Adrenal gland (tissue), 12 donors: ENCODE measurements around the gene RELCH. TPM values are rescaled to one million over a fixed set of nuclear protein-coding genes. Genes with fewer than 3 reads are reported as not detected.

Experiments used
- DNase-seq, 7 donors: peaks; one replicate each; pipeline ENCODE4 v3.0.0-alpha.2; 2019 to 2020
- H3K27ac ChIP-seq, 5 donors: fragments of 200-600 bp; sonication (generic) in 4 of 5; 1 replicate in 3 of 5; 2 replicates in 2 of 5; pipeline versions ENCODE4 v1.5.1 to v1.8.0; 2016 to 2020; ENCODE audit warnings: mild to moderate bottlenecking in 1 of 5
- H3K27me3 ChIP-seq: fragments of 200-600 bp; 2 replicates; pipeline ENCODE4 v1.8.0; 2021
- H3K36me3 ChIP-seq, 2 donors: fragments of 200-600 bp; replicated peaks in 1 of 2; 1 replicate in 1 of 2; 2 replicates in 1 of 2; pipeline versions ENCODE4 v1.5.1 to v1.8.0; 2018 to 2022
- H3K4me1 ChIP-seq, 2 donors: fragments of 200-600 bp; replicated peaks in 1 of 2; 1 replicate in 1 of 2; 2 replicates in 1 of 2; pipeline versions ENCODE4 v1.5.1 to v1.8.0; 2018 to 2021
- H3K4me3 ChIP-seq, 4 donors: fragments of 200-600 bp; sonication (generic) in 3 of 4; one replicate each; pipeline ENCODE4 v1.5.1; 2016 to 2018
- H3K9me3 ChIP-seq, 3 donors: fragments of 200-600 bp; sonication (generic) in 1 of 3; replicated peaks in 1 of 3; 1 replicate in 2 of 3; 2 replicates in 1 of 3; pipeline versions ENCODE4 v1.5.1 to v1.8.0; 2016 to 2021
- POLR2A ChIP-seq, 2 donors: fragments of 450-650 bp; IDR thresholded peaks; one replicate each; pipeline ENCODE4 v1.6.1; 2017; ENCODE audit warnings: antibody characterized with exemption in 2 of 2, mild to moderate bottlenecking in 2 of 2, moderate library complexity in 1 of 2
- WGBS, 4 donors: extraction: QIAGEN DNeasy Blood & Tissue Kit in 2 of 4; methylation state at CpG; one replicate each; pipeline versions ENCODE4 v1.1.5 to v1.1.7; 2013 to 2017; 5-methylcytosine and 5-hydroxymethylcytosine counted together
- intact Hi-C, 2 donors: fragments of 100-400 bp; cut with DNase I; formaldehyde crosslinking; loops; one replicate each; pipeline versions ENCODE4 v1.14.1 to v1.15.0; 2022 to 2023
- polyA plus RNA-seq, 3 donors: library from polyadenylated mRNA; stranded (reverse); fragments of 200-250 nt in 2 of 3; fragments of 350-450 nt in 1 of 3; fragmentation: Illumina TruSeq in 1 of 3; extraction: RNeasy Lipid Tissue Mini Kit (QIAGEN cat#74804) in 1 of 3; gene quantifications; one replicate each; pipeline ENCODE4 v1.2.3, GENCODE V29; 2013 to 2014
- small RNA-seq, 2 donors: library from RNA; depleted of rRNA; stranded (forward); fragments of <200 nt; gene quantifications; one replicate each; pipeline ENCODE3, GENCODE V24; 2016
- total RNA-seq, 9 donors: library from RNA; depleted of rRNA in 4 of 9; stranded (reverse); fragments of >200 nt in 4 of 9; fragments of 120-200 nt in 1 of 9; fragmentation: NEBNext Ultra II Directional in 1 of 9; extraction: Animal tissue kit (Norgen Biotek cat#: 25700) in 1 of 9; gene quantifications; one replicate each; pipeline versions ENCODE4 v1.1.0 to v1.2.4, GENCODE V29; 2013 to 2023
- TF ChIP-seq, protein P1 (sequence below), 6 experiments: fragments of 450-650 bp in 4 of 6; fragments of 200-600 bp in 2 of 6; sonication (generic) in 1 of 6; IDR thresholded peaks; 1 replicate in 5 of 6; 2 replicates in 1 of 6; pipeline versions ENCODE4 v1.5.1 to v1.8.0; 2016 to 2021; ENCODE audit warnings: antibody characterized with exemption in 6 of 6, mild to moderate bottlenecking in 2 of 6, moderate library complexity in 1 of 6
- donor health status: healthy with polysubstance abuse.
- donor health status: Bipolar disorder and iron deficiency.
- donor health status: DM: yes; HTN: yes; CAD: no.
- donor health status: DM: no; HTN: no; CAD: no.
- donor health status: DM: no; HTN: no; CAD: no.
- donor health status: DM: yes; HTN: yes; CAD: no.

Gene RELCH
- total and polyA plus RNA-seq, 12 donors, result 15.6 to 45.5 (median 26.2) TPM

DNA sequence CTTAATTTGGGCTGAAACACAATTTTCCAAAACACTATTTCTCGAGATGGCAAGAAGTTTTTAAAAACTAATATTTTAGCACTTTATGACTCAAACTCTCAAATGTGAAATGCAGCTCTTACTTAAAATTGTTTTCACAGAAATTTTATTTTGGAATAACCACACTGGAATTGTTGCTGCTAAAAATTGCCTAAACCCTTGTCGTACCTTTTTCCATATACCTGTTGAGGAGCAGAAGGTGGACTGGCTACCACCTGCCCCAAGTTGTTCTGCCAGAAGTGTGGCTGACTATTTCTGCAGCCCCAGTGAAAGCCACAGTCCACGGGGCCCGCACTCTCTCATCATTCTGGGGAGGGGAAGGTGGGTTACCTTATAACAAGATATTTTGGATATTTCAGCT lies 161.4 kb downstream of the RELCH start:
- no peak for DNase-seq
- H3K9me3 ChIP-seq, result no peaks in the 10 kb centered on the region
- WGBS, 4 donors, result 75 to 89% (median 78%) methylated on average over 4 of the region's 4 CpGs
- no peaks in the 10 kb centered on the region for H3K4me1 ChIP-seq
- no peak for TF ChIP-seq POLR2A (IDR thresholded peaks at IDR 0.05)
- TF ChIP-seq, protein P1, sequence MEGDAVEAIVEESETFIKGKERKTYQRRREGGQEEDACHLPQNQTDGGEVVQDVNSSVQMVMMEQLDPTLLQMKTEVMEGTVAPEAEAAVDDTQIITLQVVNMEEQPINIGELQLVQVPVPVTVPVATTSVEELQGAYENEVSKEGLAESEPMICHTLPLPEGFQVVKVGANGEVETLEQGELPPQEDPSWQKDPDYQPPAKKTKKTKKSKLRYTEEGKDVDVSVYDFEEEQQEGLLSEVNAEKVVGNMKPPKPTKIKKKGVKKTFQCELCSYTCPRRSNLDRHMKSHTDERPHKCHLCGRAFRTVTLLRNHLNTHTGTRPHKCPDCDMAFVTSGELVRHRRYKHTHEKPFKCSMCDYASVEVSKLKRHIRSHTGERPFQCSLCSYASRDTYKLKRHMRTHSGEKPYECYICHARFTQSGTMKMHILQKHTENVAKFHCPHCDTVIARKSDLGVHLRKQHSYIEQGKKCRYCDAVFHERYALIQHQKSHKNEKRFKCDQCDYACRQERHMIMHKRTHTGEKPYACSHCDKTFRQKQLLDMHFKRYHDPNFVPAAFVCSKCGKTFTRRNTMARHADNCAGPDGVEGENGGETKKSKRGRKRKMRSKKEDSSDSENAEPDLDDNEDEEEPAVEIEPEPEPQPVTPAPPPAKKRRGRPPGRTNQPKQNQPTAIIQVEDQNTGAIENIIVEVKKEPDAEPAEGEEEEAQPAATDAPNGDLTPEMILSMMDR (IDR thresholded peaks at IDR 0.05), result no peak
- H3K27me3 ChIP-seq, result no peaks in the 10 kb centered on the region
- no peak overlapping the region for H3K4me3 ChIP-seq
- intact Hi-C loops, result no loop called here
- H3K27ac ChIP-seq, result no peak overlapping the region
- no peaks in the 10 kb centered on the region for H3K36me3 ChIP-seq

DNA sequence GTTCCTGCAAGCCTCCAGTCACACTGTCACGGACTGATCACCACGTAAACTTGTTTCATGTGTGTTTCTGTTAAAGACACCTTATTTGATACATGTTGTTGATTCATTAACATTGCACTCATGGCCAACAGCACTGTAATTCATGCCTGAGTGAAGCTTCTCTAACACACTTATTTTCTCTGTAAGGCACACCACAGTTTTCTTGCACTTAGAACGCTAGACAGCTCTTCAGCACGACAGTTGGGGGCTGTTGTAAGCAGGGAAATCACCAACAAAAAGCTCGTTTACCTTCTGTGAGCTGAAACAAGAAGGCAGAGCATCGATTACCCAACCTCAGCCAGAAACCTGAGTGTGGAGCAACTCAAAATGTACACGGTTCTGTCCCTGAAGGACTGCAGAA lies 166.1 kb downstream of the RELCH start:
- Histone ChIP-seq H3K36me3 (no peaks in the 10 kb centered on the region), H3K4me3 (no peak overlapping the region), H3K4me1 (no peaks in the 10 kb centered on the region), H3K27me3 (no peaks in the 10 kb centered on the region), H3K9me3 (no peaks in the 10 kb centered on the region), H3K27ac (no peak overlapping the region)
- 83 to 93% (median 88%) methylated on average over 7 of the region's 7 CpGs for WGBS, 4 donors
- TF ChIP-seq POLR2A (IDR thresholded peaks at IDR 0.05), result no peak
- TF ChIP-seq, protein P1 (IDR thresholded peaks at IDR 0.05), result no peak
- intact Hi-C loops, result no loop called here
- DNase-seq, result no peak

DNA sequence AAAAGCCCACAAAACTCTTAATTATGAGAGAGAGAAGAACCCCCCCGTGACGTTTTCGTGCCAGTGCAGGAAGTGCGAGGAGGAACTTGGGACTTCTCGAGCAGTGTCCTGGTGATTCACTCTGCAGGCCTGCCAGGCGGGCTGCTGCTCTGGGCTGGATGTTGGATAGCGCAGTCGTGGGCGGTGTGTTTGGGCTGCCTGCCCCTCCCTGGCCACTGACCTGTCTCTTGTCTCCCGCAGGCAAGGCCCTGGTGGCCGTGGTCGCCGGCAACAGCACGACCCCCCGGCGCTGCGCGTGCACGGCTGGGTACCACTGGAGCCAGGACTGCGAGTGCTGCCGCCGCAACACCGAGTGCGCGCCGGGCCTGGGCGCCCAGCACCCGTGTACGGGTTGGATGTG lies 167.1 kb downstream of the RELCH start:
- Histone ChIP-seq H3K4me3 (no peak overlapping the region), H3K36me3 (no peaks in the 10 kb centered on the region), H3K4me1 (no peaks in the 10 kb centered on the region), H3K9me3 (no peaks in the 10 kb centered on the region), H3K27me3 (no peaks in the 10 kb centered on the region), H3K27ac (no peak overlapping the region)
- TF ChIP-seq POLR2A (IDR thresholded peaks at IDR 0.05), result no peak
- TF ChIP-seq, protein P1 (IDR thresholded peaks at IDR 0.05), result no peak
- DNase-seq, result peak in 1 of 7 donors; percentile 15
- 86 to 89% (median 88%) methylated on average over 17 to 29 of the region's 29 CpGs for WGBS, 4 donors
- intact Hi-C loops, result no loop called here

DNA sequence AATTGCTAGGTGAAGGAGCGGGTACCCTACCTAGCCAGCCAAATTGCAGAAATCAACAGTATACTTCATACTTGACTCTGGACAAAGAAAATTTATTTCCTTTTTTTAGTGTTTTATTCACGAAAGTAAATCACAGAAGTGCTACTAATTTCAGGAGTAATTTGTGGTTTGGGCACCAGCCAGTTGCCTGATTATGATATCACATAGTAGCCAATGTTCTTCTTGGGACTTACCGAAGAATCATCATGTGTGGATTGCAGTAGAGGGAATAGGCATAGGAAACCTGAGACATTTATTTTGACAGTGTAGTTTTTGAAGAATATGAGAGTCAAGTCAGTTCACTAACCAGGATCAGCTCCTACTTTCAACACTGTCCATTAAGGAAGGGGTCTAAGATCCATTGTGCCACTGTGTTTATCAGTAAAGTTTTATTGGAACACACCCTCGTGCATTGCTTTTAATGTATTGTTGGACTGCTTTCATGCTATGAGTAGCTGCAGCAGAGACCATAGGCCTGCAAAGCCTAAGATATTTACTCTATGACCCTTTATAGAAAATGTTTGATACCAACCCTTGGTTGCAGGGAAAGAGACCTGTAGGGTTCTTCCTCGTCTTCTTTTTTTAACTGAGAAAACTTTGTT lies 170.1 kb downstream of the RELCH start:
- Histone ChIP-seq H3K36me3 (no peaks in the 10 kb centered on the region), H3K4me1 (no peaks in the 10 kb centered on the region), H3K9me3 (no peaks in the 10 kb centered on the region), H3K4me3 (no peak overlapping the region), H3K27me3 (no peaks in the 10 kb centered on the region), H3K27ac (no peak overlapping the region)
- no peak for TF ChIP-seq POLR2A (IDR thresholded peaks at IDR 0.05)
- TF ChIP-seq, protein P1 (IDR thresholded peaks at IDR 0.05), result no peak
- intact Hi-C loops, result no loop called here
- DNase-seq, result no peak
- WGBS, 4 donors, result 77 to 83% (median 79%) methylated on average over 5 of the region's 5 CpGs

Small RNA genes within 50 kb of the gene (small RNA-seq; reads per million reads assigned to genes)
- gene RF00019, result 0 reads per million in 2 donors

Other genes starting within 250 kb of the RELCH start
- gene PIGN, start 199 bp upstream of the RELCH start, total RNA-seq, result 10 to 100 TPM; 16.5 to 50.5 (median 25.9) TPM
- 10 to 100 TPM in 1 of 3 donors, 1 to 10 TPM in 2; 4.4 to 19.2 (median 6.2) TPM for gene PIGN, start 199 bp upstream of the RELCH start, polyA plus RNA-seq
- gene TNFRSF11A, start 138.1 kb downstream of the RELCH start, total RNA-seq, result 10 to 100 TPM in 1 of 9 donors, 1 to 10 TPM in 7, under 1 TPM in 1; 0.61 to 15.7 (median 5.4) TPM
- 1 to 10 TPM; 1.4 to 2.0 (median 1.8) TPM for gene TNFRSF11A, start 138.1 kb downstream of the RELCH start, polyA plus RNA-seq